Muscle of leg (tissue), 11 donors: ENCODE data around the gene SH3GL1. TPM values are rescaled to one million over a fixed set of nuclear protein-coding genes. Genes with fewer than 3 reads are reported as not detected.

Experiments used
- DNase-seq: peaks from one replicate; pipeline ENCODE4 v3.0.0; 2013
- H3K27ac ChIP-seq: one replicate; pipeline ENCODE4 v1.5.1; 2013; ENCODE audit warnings: mild to moderate bottlenecking, low read length, control low read depth
- H3K27me3 ChIP-seq: one replicate; pipeline ENCODE4 v1.6.1; 2013; ENCODE audit warnings: low read length; ENCODE audit not compliant: control insufficient read depth, insufficient read depth
- H3K36me3 ChIP-seq: one replicate; pipeline ENCODE4 v1.6.1; 2013; ENCODE audit warnings: low read length; ENCODE audit not compliant: control insufficient read depth, insufficient read depth
- H3K4me1 ChIP-seq: one replicate; pipeline ENCODE4 v1.6.1; 2013; ENCODE audit warnings: low read length; ENCODE audit not compliant: control insufficient read depth, insufficient read depth
- H3K4me3 ChIP-seq: one replicate; pipeline ENCODE4 v1.5.1; 2013; ENCODE audit warnings: low read length, control low read depth
- H3K9me3 ChIP-seq: replicated peaks from 2 replicates; pipeline ENCODE4 v1.6.1; 2013; ENCODE audit warnings: low read depth, low read length; ENCODE audit not compliant: control insufficient read depth
- WGBS: methylation state at CpG from one replicate; pipeline ENCODE4 v1.1.5; 2013; ENCODE audit warnings: missing lambda C conversion rate; ENCODE audit not compliant: insufficient coverage; 5-methylcytosine and 5-hydroxymethylcytosine counted together
- polyA plus RNA-seq, 8 donors: library from polyadenylated mRNA; unstranded; fragments of 120-200 nt; gene quantifications; one replicate each; pipeline versions ENCODE4 v1.2.1 to v1.2.3, GENCODE V29; 2013; ENCODE audit warnings: inconsistent platforms in 1 of 8, low replicate concordance in 1 of 8; ENCODE audit not compliant: insufficient read length in 8 of 8, insufficient read depth in 1 of 8
- total RNA-seq: library from RNA; stranded (reverse); fragments of 120-200 nt; gene quantifications from one replicate; pipeline ENCODE4 v1.2.4, GENCODE V29; 2013

SH3GL1 gene
- total and polyA plus RNA-seq, 9 donors = 29.1 to 77.9 (median 69.7) TPM

DNA sequence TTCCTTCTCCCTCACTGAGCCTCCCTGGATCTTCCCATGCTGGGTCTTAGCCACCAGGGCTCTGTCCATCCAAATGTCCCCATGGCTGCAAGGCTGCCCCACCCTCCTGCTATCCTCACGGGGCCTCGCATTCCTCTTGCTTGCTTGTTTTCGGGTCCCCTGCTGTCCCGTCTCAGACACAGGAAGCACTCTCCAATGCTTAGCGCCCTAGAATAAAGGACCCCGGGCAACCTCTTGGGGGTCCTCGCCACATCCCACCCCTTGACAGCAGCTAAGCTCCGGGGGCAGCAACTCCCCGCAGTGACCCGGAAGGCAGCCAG, 23.7 kb downstream of the SH3GL1 start:
- WGBS = 67% methylated on average over 10 of the region's 10 CpGs
- Histone ChIP-seq H3K27ac (peak overlapping the region; percentile 83), H3K9me3 (no peaks in the 10 kb centered on the region), H3K4me1 (peaks cover 91% of the 10 kb centered on the region), H3K36me3 (peaks cover 10% of the 10 kb centered on the region), H3K27me3 (no peaks in the 10 kb centered on the region), H3K4me3 (no peak overlapping the region)
- DNase-seq = no peak

GRCh38 chr19:4376028-4376670, 24.2 kb downstream of the SH3GL1 start:
- Histone ChIP-seq H3K27ac (peak overlapping the region; percentile 83), H3K4me1 (peaks cover 96% of the 10 kb centered on the region), H3K9me3 (no peaks in the 10 kb centered on the region), H3K36me3 (peaks cover 10% of the 10 kb centered on the region), H3K27me3 (no peaks in the 10 kb centered on the region), H3K4me3 (no peak overlapping the region)
- no peak for DNase-seq
- 68% methylated on average over 6 of the region's 16 CpGs for WGBS

GRCh38 chr19:4375164-4376027, 25.0 kb downstream of the SH3GL1 start:
- 24% methylated on average over 10 of the region's 16 CpGs for WGBS
- Histone ChIP-seq H3K36me3 (peaks cover 10% of the 10 kb centered on the region), H3K27ac (peak overlapping the region; percentile 83), H3K4me1 (peaks cover 98% of the 10 kb centered on the region), H3K27me3 (no peaks in the 10 kb centered on the region), H3K4me3 (no peak overlapping the region), H3K9me3 (no peaks in the 10 kb centered on the region)
- DNase-seq = peak; percentile 77

DNA sequence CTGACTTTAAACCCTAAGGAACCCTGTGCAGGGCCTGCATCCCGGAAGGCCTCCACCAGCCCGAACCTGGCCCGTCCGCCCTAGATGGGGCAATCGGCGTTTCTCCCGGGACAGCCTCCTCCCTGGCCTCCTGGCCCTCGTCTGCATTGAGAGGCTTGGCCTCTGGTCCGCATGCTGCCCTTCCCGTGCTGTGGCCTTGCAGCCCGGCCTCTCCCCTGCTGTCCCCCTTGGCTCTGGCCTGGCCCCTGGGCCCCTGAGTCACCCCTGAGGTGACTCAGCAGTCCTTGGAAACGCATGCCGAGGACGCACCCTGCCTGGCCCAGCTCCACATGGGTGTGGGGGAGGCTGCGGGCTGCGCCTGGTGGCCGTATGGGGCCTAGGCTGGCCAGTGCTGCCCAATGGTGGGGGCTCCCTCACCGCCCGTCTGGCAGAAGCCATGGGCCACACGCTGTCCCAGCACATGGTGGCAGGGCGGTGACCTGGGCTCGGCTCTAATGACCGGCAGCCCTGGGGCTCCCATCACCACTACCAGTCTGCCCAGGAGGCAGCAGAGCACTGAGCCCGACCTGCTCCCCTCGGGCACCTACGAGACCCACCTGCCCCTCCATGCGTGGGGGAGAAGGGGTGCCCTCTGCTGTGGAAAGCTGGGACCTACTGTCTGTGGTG, 25.7 kb downstream of the SH3GL1 start:
- H3K4me3 ChIP-seq = no peak overlapping the region

DNA sequence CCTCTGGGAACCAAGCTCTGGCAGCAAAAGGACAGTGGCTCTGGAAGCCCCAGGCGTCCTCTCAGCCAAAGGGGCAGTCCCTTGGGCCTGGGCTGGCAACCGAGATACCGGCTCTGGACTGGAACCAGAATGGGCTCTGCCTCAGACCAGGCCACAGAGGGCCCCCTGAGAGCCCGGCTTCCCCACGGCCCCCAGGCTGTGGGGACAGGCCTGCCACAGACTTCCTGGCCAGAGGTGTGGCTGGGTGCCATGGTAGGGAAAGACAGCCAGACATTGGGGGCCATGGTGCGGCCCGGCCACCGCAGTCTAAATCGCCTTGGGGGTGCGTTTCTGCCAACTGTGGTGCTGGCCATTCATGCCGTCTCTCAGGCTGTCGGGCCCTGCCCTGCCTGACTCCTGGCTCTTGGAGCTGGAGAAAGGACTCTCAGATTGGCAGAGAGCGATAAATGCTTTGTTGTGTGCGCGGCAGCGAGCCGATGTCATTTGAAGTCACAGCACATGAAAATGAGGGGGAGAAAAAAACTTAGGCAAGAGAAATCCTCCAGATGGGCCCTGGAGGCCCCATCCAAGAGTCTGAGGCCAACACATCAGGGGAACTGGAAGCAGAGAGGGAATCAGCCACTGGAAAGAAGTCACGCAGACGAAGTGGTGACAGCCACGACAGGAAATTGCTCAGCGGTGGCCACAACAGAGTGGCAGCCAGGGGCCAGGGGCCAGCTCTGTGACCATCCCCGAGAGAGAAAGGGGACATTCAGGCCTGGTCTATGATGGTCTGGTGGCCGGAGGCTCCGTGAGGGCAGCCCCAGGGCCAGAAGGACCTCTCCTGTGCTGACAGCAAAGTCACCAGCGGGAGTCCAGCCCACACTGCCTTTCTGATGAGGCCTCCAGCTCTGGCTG, 26.5 kb downstream of the SH3GL1 start:
- Histone ChIP-seq H3K9me3 (no peaks in the 10 kb centered on the region), H3K4me3 (no peak overlapping the region), H3K4me1 (peaks cover 98% of the 10 kb centered on the region), H3K27ac (peak overlapping the region; percentile 83), H3K36me3 (peaks cover 9% of the 10 kb centered on the region), H3K27me3 (no peaks in the 10 kb centered on the region)
- 37% methylated on average over 25 of the region's 25 CpGs for WGBS
- peak; percentile 79 for DNase-seq

More for the DNA sequence above, 25.7 kb downstream of the SH3GL1 start:
- peaks cover 10% of the 10 kb centered on the region for H3K36me3 ChIP-seq
- no peaks in the 10 kb centered on the region for H3K9me3 ChIP-seq
- 43% methylated on average over 24 of the region's 27 CpGs for WGBS
- H3K4me1 ChIP-seq = peaks cover 98% of the 10 kb centered on the region
- H3K27ac ChIP-seq = peak overlapping the region; percentile 83
- no peaks in the 10 kb centered on the region for H3K27me3 ChIP-seq
- peak; percentile 60 for DNase-seq

DNA sequence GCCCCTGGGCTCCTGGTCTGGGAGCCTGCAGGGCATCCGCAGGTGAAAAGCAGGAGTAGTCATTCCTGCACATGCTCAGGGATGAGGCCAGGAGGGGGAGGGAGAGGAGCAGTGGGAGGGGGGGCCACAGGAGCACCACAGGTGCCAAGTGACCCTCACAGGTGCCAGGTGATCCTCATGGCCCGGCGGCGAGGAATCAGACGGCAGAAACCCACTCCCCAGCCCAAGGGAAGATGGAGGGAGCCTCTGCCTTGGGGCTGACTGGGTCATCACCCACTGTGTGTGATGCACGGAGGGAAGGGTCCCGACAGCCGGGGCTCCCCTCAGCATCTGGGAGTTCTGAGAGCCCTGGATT, 27.4 kb downstream of the SH3GL1 start:
- Histone ChIP-seq H3K27me3 (no peaks in the 10 kb centered on the region), H3K27ac (peak overlapping the region; percentile 83), H3K36me3 (peaks cover 6% of the 10 kb centered on the region), H3K9me3 (no peaks in the 10 kb centered on the region), H3K4me1 (peaks cover 100% of the 10 kb centered on the region), H3K4me3 (no peak overlapping the region)
- no peak for DNase-seq
- 86% methylated on average over 1 of the region's 8 CpGs for WGBS

GRCh38 chr19:4372165-4373012, 28.0 kb downstream of the SH3GL1 start:
- Histone ChIP-seq H3K4me1 (peaks cover 100% of the 10 kb centered on the region), H3K27ac (peak overlapping the region; percentile 83), H3K4me3 (no peak overlapping the region), H3K9me3 (no peaks in the 10 kb centered on the region), H3K27me3 (no peaks in the 10 kb centered on the region), H3K36me3 (peaks cover 6% of the 10 kb centered on the region)
- 83% methylated on average over 19 of the region's 22 CpGs for WGBS
- DNase-seq = no peak

DNA sequence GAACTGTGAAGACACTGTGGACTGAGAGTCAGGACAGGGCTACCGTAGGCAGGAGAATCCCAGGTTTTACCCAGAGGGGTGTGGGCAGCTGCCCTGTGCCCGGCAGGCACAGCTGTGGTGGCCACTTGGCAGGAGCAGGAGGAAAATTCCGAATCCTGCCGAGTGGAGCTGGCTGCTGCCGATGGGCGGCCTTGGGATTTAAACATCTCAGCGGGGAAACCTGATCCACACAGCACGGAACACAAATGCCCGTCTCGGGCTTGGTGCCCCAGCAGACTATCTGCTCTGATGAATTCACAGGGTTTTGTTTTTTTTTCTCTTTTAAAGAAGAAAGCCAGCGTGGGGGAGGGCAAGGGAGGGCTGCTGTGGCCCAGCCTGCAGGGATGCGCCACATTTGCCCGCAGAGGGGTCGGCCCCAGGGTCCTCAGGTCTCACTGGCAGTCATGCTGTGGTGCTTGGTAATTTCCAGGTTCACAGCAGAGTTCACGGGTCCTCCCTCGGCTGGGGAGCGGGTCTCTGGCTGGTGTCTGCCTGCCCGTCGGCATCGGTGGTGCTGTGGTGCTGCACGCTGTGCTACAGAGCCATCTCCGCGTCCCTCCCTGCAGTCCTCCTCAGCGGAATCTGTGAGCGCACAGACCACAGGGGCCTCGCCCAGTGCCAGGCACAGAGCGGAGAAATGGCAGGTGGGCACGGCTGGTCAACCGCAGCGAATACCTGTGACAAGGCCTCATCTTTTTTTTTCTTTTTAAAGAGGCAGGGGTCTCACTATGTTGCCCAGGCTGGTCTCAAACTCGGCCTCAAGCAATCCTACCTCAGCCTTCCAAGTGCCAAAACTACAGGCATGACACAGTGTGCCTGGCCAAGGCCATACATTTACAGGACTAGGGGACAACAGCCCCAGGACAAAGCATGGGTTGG, 28.8 kb downstream of the SH3GL1 start:
- no peak overlapping the region for H3K4me3 ChIP-seq
- no peaks in the 10 kb centered on the region for H3K27me3 ChIP-seq
- peak; percentile 86 for DNase-seq
- peaks cover 96% of the 10 kb centered on the region for H3K4me1 ChIP-seq
- peaks cover 12% of the 10 kb centered on the region for H3K36me3 ChIP-seq
- WGBS = 72% methylated on average over 31 of the region's 31 CpGs
- no peaks in the 10 kb centered on the region for H3K9me3 ChIP-seq
- H3K27ac ChIP-seq = peak overlapping the region; percentile 83
